Measurements from ENCODE around the gene ZFY. TPM values are rescaled to one million over a fixed set of nuclear protein-coding genes. Genes with fewer than 3 reads are reported as not detected.

ZFY gene
- total and polyA plus RNA-seq, 2 experiments from 2014 or later = not detected

GRCh38 chrY:2913066-2913815 is 21.9 kb upstream of the ZFY start:
- Histone ChIP-seq H3K4me1 (ENCODE audit: insufficient read depth) (no peaks in the 10 kb centered on the region), H3K27me3 (no peaks in the 10 kb centered on the region), H3K9me2 (replicated peaks; ENCODE audit: insufficient read depth) (no peaks in the 10 kb centered on the region), H2AFZ (no peak overlapping the region), H3K27ac (no peak overlapping the region), H3K36me3 (replicated peaks; ENCODE audit: insufficient read depth, low read depth) (no peaks in the 10 kb centered on the region), H3K79me2 (no peaks in the 10 kb centered on the region), H3K9me3 (ENCODE audit: low read depth) (no peaks in the 10 kb centered on the region), H3K4me3 (no peak overlapping the region), H3K4me2 (no peak overlapping the region), H4K20me1 (ENCODE audit: insufficient read depth, poor library complexity, severe bottlenecking) (no peaks in the 10 kb centered on the region)
- no peak for DNase-seq (ENCODE audit: low spot score)
- TF ChIP-seq EZH2phosphoT487 (IDR thresholded peaks at IDR 0.05; ENCODE audit: low read depth, severe bottlenecking, unreplicated experiment) (no peak), EZH2 (IDR thresholded peaks at IDR 0.05; ENCODE audit: borderline replicate concordance) (no peak)
- TF ChIP-seq, protein P1, sequence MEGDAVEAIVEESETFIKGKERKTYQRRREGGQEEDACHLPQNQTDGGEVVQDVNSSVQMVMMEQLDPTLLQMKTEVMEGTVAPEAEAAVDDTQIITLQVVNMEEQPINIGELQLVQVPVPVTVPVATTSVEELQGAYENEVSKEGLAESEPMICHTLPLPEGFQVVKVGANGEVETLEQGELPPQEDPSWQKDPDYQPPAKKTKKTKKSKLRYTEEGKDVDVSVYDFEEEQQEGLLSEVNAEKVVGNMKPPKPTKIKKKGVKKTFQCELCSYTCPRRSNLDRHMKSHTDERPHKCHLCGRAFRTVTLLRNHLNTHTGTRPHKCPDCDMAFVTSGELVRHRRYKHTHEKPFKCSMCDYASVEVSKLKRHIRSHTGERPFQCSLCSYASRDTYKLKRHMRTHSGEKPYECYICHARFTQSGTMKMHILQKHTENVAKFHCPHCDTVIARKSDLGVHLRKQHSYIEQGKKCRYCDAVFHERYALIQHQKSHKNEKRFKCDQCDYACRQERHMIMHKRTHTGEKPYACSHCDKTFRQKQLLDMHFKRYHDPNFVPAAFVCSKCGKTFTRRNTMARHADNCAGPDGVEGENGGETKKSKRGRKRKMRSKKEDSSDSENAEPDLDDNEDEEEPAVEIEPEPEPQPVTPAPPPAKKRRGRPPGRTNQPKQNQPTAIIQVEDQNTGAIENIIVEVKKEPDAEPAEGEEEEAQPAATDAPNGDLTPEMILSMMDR (IDR thresholded peaks at IDR 0.05; ENCODE audit: poor library complexity) = no peak

DNA sequence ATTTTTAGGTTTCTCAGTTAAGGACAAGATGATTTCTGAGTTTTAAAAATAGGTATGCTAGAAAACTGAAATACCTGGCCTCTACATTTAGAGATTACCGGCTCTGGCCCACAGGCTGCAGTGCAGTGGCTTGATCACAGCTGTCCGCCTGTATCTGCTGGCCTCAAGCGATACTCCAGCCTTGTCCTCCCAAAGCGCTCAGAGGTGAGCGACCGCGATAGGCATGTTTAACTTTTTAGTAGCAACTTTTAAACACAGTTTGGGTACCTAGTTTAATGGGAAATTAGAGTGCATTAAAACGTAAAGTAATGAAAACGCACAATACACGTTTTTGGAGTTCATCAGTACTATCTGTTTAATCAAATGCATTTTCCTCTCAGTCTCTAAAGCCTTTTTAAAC is 1.1 kb upstream of the ZFY start:
- Histone ChIP-seq H3K4me3 (no peak overlapping the region), H3K9me3 (ENCODE audit: low read depth) (no peaks in the 10 kb centered on the region), H3K36me3 (replicated peaks; ENCODE audit: insufficient read depth, low read depth) (no peaks in the 10 kb centered on the region), H3K4me1 (ENCODE audit: insufficient read depth) (no peaks in the 10 kb centered on the region), H3K27ac (no peak overlapping the region), H3K4me2 (no peak overlapping the region), H3K9me2 (replicated peaks; ENCODE audit: insufficient read depth) (no peaks in the 10 kb centered on the region), H2AFZ (no peak overlapping the region), H4K20me1 (ENCODE audit: insufficient read depth, poor library complexity, severe bottlenecking) (no peaks in the 10 kb centered on the region), H3K79me2 (no peaks in the 10 kb centered on the region), H3K27me3 (no peaks in the 10 kb centered on the region)
- no peak for DNase-seq (ENCODE audit: low spot score)
- WGBS (ENCODE audit: low lambda C conversion rate, missing lambda C conversion rate) = no CpG with 5 or more reads among the region's 10 CpGs
- TF ChIP-seq EZH2phosphoT487 (IDR thresholded peaks at IDR 0.05; ENCODE audit: low read depth, severe bottlenecking, unreplicated experiment) = no peak
- no peak for TF ChIP-seq EZH2 (IDR thresholded peaks at IDR 0.05; ENCODE audit: borderline replicate concordance)
- TF ChIP-seq, protein P1 (IDR thresholded peaks at IDR 0.05; ENCODE audit: poor library complexity) = no peak

GRCh38 chrY:2935716-2936435 is 695 bp downstream of the ZFY start:
- no peaks in the 10 kb centered on the region for H4K20me1 ChIP-seq (ENCODE audit: insufficient read depth, poor library complexity, severe bottlenecking)
- TF ChIP-seq, protein P1 (IDR thresholded peaks at IDR 0.05; ENCODE audit: poor library complexity) = no peak
- no peak for TF ChIP-seq EZH2 (IDR thresholded peaks at IDR 0.05; ENCODE audit: borderline replicate concordance)
- no peaks in the 10 kb centered on the region for H3K79me2 ChIP-seq
- no peak overlapping the region for H3K4me3 ChIP-seq
- H3K9me3 ChIP-seq (ENCODE audit: low read depth) = no peaks in the 10 kb centered on the region
- no peaks in the 10 kb centered on the region for H3K4me1 ChIP-seq (ENCODE audit: insufficient read depth)
- H2AFZ ChIP-seq = no peak overlapping the region
- no peak overlapping the region for H3K27ac ChIP-seq
- no peaks in the 10 kb centered on the region for H3K36me3 ChIP-seq (replicated peaks; ENCODE audit: insufficient read depth, low read depth)
- no peak overlapping the region for H3K4me2 ChIP-seq
- no peak for DNase-seq (ENCODE audit: low spot score)
- no peaks in the 10 kb centered on the region for H3K9me2 ChIP-seq (replicated peaks; ENCODE audit: insufficient read depth)
- WGBS (ENCODE audit: low lambda C conversion rate, missing lambda C conversion rate) = no CpG with 5 or more reads among the region's 63 CpGs
- no peaks in the 10 kb centered on the region for H3K27me3 ChIP-seq
